Spinal cord (tissue), 10 donors: ENCODE data around the gene CHCT1. TPM values are rescaled to one million over a fixed set of nuclear protein-coding genes. Genes with fewer than 3 reads are reported as not detected.

ENCODE experiments used
- DNase-seq, 6 donors: peaks; one replicate each; pipeline versions ENCODE4 v3.0.0 to v3.0.0-alpha.2; 2013 to 2015; ENCODE audit warnings: low spot score in 6 of 6, low read depth in 4 of 6
- H3K27ac ChIP-seq: one replicate; pipeline ENCODE4 v1.5.1; 2013; ENCODE audit warnings: low read depth, low read length, control low read depth
- H3K27me3 ChIP-seq: one replicate; pipeline ENCODE4 v1.6.1; 2013; ENCODE audit warnings: low read length; ENCODE audit not compliant: control insufficient read depth, insufficient read depth
- H3K36me3 ChIP-seq: one replicate; pipeline ENCODE4 v1.6.1; 2013; ENCODE audit warnings: low read length; ENCODE audit not compliant: control insufficient read depth, insufficient read depth
- H3K4me1 ChIP-seq: one replicate; pipeline ENCODE4 v1.6.1; 2013; ENCODE audit warnings: low read length; ENCODE audit not compliant: control insufficient read depth, insufficient read depth
- H3K4me3 ChIP-seq: one replicate; pipeline ENCODE4 v1.5.1; 2013; ENCODE audit warnings: low read depth, low read length, control low read depth
- H3K9me3 ChIP-seq: one replicate; pipeline ENCODE4 v1.6.1; 2013; ENCODE audit warnings: low read length; ENCODE audit not compliant: control insufficient read depth, insufficient read depth
- WGBS: methylation state at CpG from one replicate; pipeline ENCODE4 v1.1.5; 2013; ENCODE audit warnings: missing lambda C conversion rate; ENCODE audit not compliant: insufficient coverage; 5-methylcytosine and 5-hydroxymethylcytosine counted together
- polyA plus RNA-seq, 2 donors: library from polyadenylated mRNA; unstranded; fragments of 120-200 nt; gene quantifications; one replicate each; pipeline ENCODE4 v1.2.1, GENCODE V29; 2013; ENCODE audit not compliant: insufficient read length in 2 of 2
- total RNA-seq, 2 donors: library from RNA; depleted of rRNA in 1 of 2; stranded (reverse); fragments of 120-200 nt in 1 of 2; fragments of >200 nt in 1 of 2; gene quantifications; one replicate each; pipeline versions ENCODE4 v1.2.3 to v1.2.4, GENCODE V29; 2013 to 2014
- donor health status: healthy.

Gene CHCT1
- total and polyA plus RNA-seq, 4 donors, result 0.17 TPM; not detected in 3

- no peak overlapping the region for H3K4me3 ChIP-seq
- H3K27ac ChIP-seq, result no peak overlapping the region
- peaks cover 53% of the 10 kb centered on the region for H3K36me3 ChIP-seq
- 100% methylated on average over 1 of the region's 4 CpGs for WGBS
- no peak for DNase-seq
- H3K27me3 ChIP-seq, result no peaks in the 10 kb centered on the region
- peaks cover 4% of the 10 kb centered on the region for H3K9me3 ChIP-seq
- no peaks in the 10 kb centered on the region for H3K4me1 ChIP-seq
Measured at GRCh38 chr17:60455378-60455777, 33.1 kb downstream of the CHCT1 start.

DNA sequence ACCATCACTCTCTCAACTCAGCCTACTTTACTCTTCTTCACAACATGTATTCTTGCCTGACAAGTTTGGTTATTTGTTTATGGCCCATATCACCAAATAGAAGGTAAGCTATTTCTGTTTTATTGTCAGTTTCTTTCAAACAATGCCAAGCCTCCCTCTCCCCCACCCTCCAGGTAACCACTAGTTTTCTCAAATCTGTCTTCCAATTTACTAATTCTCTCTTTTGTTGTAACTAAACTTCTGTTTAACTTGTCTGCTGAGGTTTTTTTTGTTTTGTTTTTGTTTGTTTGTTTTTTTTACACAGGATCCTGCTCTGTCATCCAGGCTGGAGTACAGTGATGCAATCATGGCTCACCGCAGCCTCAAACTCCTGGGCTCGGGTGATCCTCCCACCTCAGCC is 34.9 kb downstream of the CHCT1 start:
- 100% methylated on average over 1 of the region's 2 CpGs for whole genome bisulfite sequencing
- DNase-seq, result no peak
- peaks cover 4% of the 10 kb centered on the region for H3K9me3 ChIP-seq
- H3K4me1 ChIP-seq, result no peaks in the 10 kb centered on the region
- peaks cover 49% of the 10 kb centered on the region for H3K36me3 ChIP-seq
- H3K27ac ChIP-seq, result no peak overlapping the region
- no peaks in the 10 kb centered on the region for H3K27me3 ChIP-seq
- H3K4me3 ChIP-seq, result no peak overlapping the region

- H3K36me3 ChIP-seq, result peaks cover 56% of the 10 kb centered on the region
Measured at GRCh38 chr17:60461584-60461983, 39.3 kb downstream of the CHCT1 start.

DNA sequence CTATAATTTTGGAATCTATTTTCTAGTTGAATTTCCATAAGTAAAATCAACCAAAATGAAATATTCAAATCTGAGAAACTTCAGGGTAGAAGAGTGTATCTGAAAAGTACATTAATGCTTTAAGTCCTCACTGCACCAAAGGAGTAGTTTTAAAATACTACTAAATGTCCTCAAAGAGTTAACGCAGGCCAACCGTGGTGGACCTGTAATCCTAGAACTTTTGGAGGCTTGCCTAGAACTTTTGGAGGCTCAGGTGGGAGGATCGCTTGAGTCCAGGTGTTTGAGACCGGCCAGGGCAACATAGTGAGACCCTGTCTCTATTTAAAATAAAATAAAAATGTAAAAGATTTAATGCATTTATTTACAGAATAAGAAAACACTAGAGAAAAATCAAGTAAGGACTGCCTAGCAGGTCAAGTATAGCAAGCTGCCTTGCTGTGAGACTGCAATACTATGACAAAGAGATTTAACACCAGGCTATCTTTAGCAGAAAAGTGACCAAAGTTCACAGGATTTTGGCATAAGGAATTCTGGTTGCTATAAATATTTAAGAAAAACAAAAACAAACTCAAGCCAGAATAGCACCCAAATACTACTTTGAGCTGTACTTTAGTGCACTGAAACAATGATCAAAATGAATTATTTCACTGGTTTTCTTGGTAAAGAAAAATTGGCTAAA is 41.0 kb downstream of the CHCT1 start:
- H3K27me3 ChIP-seq, result no peaks in the 10 kb centered on the region
- no CpG with 5 or more reads among the region's 4 CpGs for WGBS
- H3K27ac ChIP-seq, result no peak overlapping the region
- no peak overlapping the region for H3K4me3 ChIP-seq
- no peak for DNase-seq
- H3K9me3 ChIP-seq, result no peaks in the 10 kb centered on the region
- H3K4me1 ChIP-seq, result no peaks in the 10 kb centered on the region
- peaks cover 39% of the 10 kb centered on the region for H3K36me3 ChIP-seq

More at GRCh38 chr17:60461584-60461983, 39.3 kb downstream of the CHCT1 start:
- WGBS, result no CpG with 5 or more reads among the region's 1 CpG
- Histone ChIP-seq H3K9me3 (peaks cover 4% of the 10 kb centered on the region), H3K27me3 (no peaks in the 10 kb centered on the region), H3K27ac (no peak overlapping the region), H3K4me3 (no peak overlapping the region), H3K4me1 (no peaks in the 10 kb centered on the region)
- no peak for DNase-seq

DNA sequence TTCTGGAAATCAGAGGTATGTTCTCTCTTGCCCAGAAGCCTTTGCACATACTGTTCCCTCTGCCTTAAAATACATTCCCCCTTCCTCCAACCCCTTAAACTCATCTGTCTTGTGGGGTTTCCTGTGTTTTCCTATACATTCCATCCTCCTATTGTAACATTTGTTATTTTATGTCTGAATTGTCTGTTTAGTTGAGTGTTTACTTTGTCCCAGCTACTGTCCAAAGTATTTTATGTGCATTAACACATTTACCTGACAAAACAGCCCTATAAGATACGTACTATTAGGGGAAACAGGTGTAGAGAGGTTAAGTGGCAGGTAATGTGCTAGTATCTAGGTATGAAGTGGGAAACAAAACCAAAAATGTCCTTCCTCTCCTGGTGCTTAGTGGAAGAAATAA is 42.1 kb downstream of the CHCT1 start:
- WGBS, result no CpG with 5 or more reads among the region's 1 CpG
- no peak overlapping the region for H3K4me3 ChIP-seq
- H3K9me3 ChIP-seq, result no peaks in the 10 kb centered on the region
- H3K4me1 ChIP-seq, result no peaks in the 10 kb centered on the region
- no peak for DNase-seq
- no peak overlapping the region for H3K27ac ChIP-seq
- no peaks in the 10 kb centered on the region for H3K27me3 ChIP-seq
- peaks cover 34% of the 10 kb centered on the region for H3K36me3 ChIP-seq

- H3K4me3 ChIP-seq, result no peak overlapping the region
- H3K4me1 ChIP-seq, result peaks cover 5% of the 10 kb centered on the region
- H3K36me3 ChIP-seq, result peaks cover 24% of the 10 kb centered on the region
- peak in 2 of 6 donors; percentile 14 to 28 for DNase-seq
- H3K9me3 ChIP-seq, result no peaks in the 10 kb centered on the region
- H3K27me3 ChIP-seq, result no peaks in the 10 kb centered on the region
- no peak overlapping the region for H3K27ac ChIP-seq
Measured at GRCh38 chr17:60468371-60468770, 46.1 kb downstream of the CHCT1 start.

DNA sequence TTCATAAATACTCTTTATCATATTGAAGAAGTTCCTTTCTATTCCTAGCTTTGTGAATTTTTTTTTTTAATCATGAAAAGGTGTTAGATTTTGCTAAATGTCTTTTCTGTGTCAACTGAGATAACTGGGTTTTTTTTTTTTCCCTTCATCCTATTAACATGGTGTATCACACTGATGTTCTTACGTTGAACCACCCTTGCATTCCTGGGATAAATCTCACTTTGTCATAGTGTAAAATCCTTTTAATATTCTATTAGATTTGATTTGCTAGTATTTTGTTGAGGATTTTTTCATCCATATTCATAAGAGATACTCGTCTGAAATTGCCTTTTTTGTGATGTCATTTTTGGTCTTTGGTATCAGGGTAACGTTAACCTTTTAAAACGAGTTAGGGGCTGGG is 49.2 kb downstream of the CHCT1 start:
- H3K27ac ChIP-seq, result no peak overlapping the region
- peaks cover 5% of the 10 kb centered on the region for H3K4me1 ChIP-seq
- 100% methylated on average over 2 of the region's 4 CpGs for WGBS
- no peak for DNase-seq
- no peak overlapping the region for H3K4me3 ChIP-seq
- no peaks in the 10 kb centered on the region for H3K9me3 ChIP-seq
- H3K27me3 ChIP-seq, result no peaks in the 10 kb centered on the region
- peaks cover 9% of the 10 kb centered on the region for H3K36me3 ChIP-seq

DNA sequence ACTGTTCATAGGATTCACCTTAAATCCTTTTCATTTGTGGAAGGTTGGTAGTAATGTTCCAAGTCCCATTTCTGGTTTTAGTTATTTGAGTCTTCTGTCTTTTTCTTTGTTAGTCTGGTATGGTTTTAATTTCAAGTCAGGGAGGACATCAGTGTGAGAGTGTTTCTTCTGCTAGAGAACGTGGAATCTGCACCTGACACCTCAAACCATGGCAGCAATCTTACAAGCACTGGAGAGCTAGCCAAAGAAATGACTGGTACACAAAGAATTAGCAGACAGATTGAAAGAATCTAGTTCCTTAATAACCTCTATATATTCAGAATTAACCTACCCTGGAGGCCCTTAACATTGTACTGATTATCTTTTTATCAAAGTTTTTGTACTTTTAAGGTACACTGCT is 50.2 kb downstream of the CHCT1 start:
- H3K27ac ChIP-seq, result no peak overlapping the region
- no peak overlapping the region for H3K4me3 ChIP-seq
- peaks cover 9% of the 10 kb centered on the region for H3K36me3 ChIP-seq
- WGBS, result 80% methylated on average over 1 of the region's 1 CpG
- H3K27me3 ChIP-seq, result no peaks in the 10 kb centered on the region
- H3K9me3 ChIP-seq, result no peaks in the 10 kb centered on the region
- no peak for DNase-seq
- peaks cover 5% of the 10 kb centered on the region for H3K4me1 ChIP-seq

DNA sequence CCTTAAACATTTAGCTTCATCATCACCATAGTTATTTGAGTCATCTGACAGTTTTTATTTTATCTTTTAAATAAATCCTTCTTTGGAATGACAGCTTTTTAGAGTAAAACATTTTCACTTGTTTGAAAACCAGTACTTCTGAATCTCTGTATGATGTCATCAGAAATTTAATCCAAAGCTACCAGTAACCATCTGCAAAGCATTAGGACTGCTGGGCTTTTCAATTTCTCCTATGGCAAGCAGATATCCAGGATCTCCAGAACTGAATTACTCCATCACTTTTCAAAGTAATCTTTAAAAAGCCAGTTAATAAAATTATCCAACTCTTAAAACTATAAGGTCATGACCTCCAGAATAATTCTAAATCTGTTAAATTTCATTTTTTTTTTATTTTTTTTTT is 51.5 kb downstream of the CHCT1 start:
- peaks cover 12% of the 10 kb centered on the region for H3K36me3 ChIP-seq
- no peaks in the 10 kb centered on the region for H3K27me3 ChIP-seq
- no peak for DNase-seq
- H3K27ac ChIP-seq, result no peak overlapping the region
- no peaks in the 10 kb centered on the region for H3K9me3 ChIP-seq
- H3K4me3 ChIP-seq, result no peak overlapping the region
- peaks cover 5% of the 10 kb centered on the region for H3K4me1 ChIP-seq
